Astrocyte of the spinal cord (primary cell): Measurements from ENCODE around the gene NRG2.

Experiments
- DNase-seq: peaks from one replicate; pipeline ENCODE4 v3.0.0; 2011; ENCODE audit warnings: low read depth, low spot score
- H3K4me3 ChIP-seq: 2 replicates; pipeline ENCODE4 v1.5.1; 2011; ENCODE audit warnings: low read depth, mild to moderate bottlenecking, low read length, moderate library complexity
- CTCF ChIP-seq: IDR thresholded peaks from 2 replicates; pipeline ENCODE4 v1.5.1; 2012; ENCODE audit warnings: low read depth, mild to moderate bottlenecking, low read length, inconsistent platforms
- in situ Hi-C: cut with HindIII; loops from 2 replicates; pipeline ENCODE4 v1.10.0; 2017; ENCODE audit warnings: low sequenced_read_pairs

NRG2 gene

DNA sequence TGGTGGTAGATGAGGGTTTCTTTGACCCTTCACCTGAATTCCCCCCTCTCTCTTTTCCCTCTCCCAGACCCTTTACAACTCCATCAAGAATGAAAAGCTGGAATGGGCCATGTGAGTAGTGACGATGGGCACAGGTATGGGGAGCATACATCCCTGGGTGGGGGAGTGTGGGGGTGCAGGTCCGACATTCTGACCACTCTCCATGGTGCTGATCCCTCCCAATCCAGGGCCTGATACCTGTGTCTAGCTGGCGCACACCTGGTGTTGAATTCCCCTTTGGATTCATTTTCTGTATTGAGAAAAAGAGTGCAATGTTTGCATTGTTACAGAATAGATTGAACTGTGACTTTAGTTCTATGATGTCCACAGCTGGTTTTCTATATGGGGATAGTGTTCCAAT is 207.4 kb downstream of the NRG2 start:
- in situ Hi-C loops, result no loop called here
- DNase-seq, result no peak
- no peak overlapping the region for H3K4me3 ChIP-seq
- no peak for TF ChIP-seq CTCF

DNA sequence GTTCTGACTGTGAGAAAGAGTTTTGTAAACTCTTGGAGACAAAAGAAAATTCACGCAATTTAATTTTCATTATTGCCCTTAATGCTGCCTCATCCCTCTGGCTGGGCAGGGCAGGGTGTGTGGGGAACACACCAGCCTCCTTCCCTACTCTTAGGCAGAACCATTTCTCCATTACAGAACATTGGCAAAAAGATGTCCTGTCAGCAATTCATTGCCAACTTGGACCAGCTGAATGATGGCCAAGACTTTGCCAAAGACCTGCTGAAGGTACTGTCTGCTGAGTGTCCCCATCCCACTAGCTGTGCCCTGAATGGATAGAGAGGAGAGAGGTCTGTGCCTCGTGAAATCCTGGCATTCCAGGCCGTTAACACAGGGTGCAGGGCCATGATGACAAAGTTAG is 209.6 kb downstream of the NRG2 start:
- no peak for TF ChIP-seq CTCF
- no peak for DNase-seq
- H3K4me3 ChIP-seq, result no peak overlapping the region
- in situ Hi-C loops, result no loop called here

DNA sequence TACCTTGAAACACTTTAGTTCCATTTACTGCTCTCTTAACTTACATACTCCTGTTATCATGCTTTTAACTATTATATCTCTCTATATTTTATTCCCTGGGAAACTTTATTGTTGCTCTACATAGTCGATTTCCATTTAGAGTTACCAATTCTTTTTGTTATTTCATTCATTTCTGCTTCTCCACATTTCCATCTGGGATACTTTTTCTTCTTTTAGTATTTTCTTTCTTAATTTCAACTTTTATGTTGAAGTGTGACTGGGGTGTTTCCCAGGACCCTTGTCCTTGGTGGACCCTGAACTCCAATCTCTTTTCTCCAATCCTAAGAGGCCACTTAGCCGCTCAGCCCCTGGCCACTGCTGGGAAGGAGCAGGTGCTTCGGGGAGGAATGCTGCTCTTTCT is 211.5 kb downstream of the NRG2 start:
- in situ Hi-C loops, result no loop called here
- no peak for TF ChIP-seq CTCF

GRCh38 chr5:139829471-139829870 is 213.6 kb downstream of the NRG2 start:
- in situ Hi-C loops, result no loop called here
- no peak for TF ChIP-seq CTCF
- H3K4me3 ChIP-seq, result no peak overlapping the region
- no peak for DNase-seq

More for the DNA sequence above, 211.5 kb downstream of the NRG2 start:
- H3K4me3 ChIP-seq, result no peak overlapping the region
- DNase-seq, result no peak

- DNase-seq, result no peak
- no peak overlapping the region for H3K4me3 ChIP-seq
- in situ Hi-C loops, result no loop called here
- no peak for TF ChIP-seq CTCF
Measured at GRCh38 chr5:139828207-139828895, 214.7 kb downstream of the NRG2 start.

- no peak overlapping the region for H3K4me3 ChIP-seq
- in situ Hi-C loops, result no loop called here
- TF ChIP-seq CTCF, result no peak
- DNase-seq, result no peak
Measured at GRCh38 chr5:139825690-139826089, 217.4 kb downstream of the NRG2 start.
